ENCODE measurements around the gene HPD.
"Not testable (repeated sequence)": the region's sequence is repeated elsewhere in the genome, so short reads cannot be mapped to it uniquely, and the experiment has no call there.

HPD gene

DNA sequence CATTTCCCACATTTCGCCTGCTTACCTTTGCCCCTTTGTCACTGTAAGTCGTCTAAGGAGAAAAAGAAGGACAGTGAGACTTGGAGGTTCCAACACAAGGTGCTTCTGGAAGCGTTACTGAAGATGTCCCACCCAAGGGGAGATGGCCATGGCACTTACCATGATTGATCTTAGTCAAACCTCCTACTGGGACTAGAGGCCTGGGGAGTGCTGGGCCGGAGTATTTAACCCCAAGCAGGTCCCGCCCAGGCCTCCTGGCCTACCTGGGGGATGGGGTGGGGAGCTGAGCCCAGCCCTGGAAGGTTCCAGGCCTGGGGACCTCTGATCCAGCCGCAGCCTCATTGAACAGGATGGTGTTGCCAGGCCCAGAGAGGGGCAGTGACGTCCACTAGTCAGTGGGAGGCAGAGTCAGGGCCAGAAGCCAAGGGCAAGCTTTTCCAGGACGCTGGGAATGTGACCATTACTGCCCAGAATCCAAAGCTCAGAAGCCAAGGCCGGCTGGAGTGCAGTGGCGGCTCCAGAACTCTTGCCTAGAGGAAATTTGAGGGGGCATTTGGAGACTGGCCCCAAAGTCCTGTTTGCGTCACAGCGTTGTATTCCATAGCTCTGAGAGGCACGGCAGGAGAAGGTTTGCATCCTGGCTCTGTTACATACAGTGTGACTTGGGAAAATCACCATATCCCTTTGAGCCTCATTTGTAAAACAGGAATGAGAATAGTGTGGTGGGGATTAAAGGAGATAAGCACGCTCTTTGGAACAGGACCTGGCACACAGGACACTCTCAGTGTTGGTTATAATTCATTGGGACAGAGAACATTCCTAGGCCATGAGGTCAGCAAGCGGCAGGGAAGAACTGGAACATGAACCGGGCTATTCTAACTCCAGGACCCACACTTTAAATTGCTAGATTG, at the start of gene HPD:
HPD (minus strand) TSS at position 198 of the 911 bp plus-strand sequence; CDS start at position 162, 36 bp downstream.
- peak; percentile 73 for DNase-seq

GRCh38 chr12:121905746-121906145, 47.1 kb upstream of the HPD start:
- DNase-seq, result no peak

DNA sequence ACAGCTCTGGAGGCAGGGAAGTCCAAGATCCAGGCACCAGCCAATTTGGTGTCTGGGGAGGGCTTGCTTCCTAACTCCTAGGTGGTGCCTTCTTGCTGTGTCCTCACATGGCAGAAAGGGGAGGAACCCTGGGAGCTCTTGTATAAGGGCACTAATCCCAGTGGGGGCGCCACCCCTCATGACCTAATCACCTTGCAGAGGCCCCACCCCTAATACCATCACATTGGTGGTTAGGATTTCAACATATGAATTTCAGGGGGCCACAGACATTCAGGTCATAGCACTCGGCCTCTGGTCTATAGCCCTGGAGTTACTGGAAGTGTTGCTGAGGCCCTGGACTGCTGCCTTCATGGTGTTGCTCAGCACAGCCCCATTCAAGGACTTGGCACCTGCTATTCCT, 44.5 kb upstream of the HPD start:
- no peak for DNase-seq

GRCh38 chr12:121899590-121899989, 40.9 kb upstream of the HPD start:
- DNase-seq, result no peak

DNA sequence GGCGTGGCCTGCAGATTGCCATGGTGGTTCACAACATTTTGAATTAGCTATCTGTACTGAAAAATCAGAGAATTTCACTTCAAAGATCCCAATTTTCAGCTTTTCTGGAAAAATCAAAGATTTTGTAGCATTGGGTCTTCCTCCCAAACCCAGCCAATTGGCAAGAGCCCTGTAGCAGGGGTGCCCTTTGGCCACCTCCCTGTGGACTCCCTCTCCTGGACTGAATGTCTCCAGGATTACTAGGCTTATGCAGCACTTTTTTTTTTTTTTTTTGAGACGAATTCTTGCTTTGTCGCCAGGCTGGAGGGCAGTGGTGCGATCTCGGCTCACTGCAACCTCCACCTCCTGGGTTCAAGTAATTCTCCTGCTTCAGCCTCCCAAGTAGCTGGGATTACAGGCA, 39.6 kb upstream of the HPD start:
- DNase-seq, result no peak

DNA sequence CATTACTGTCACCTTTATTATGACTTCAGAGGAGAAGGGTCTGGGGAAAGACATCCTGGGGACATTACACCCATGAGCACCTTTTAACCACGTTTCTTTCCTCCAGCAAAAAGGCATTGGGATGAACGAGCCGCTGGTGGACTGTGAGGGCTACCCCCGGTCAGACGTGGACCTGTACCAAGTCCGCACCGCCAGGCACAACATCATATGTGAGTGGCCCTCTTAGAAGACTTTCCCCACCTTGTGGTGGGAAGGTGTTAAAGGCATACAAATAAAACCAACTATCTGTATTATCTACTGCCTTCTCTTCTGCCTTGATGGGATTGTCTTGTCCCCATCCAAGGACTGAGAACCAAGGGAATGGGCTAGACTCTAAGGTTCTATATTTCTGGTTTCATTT, 36.0 kb upstream of the HPD start:
- no peak for DNase-seq

DNA sequence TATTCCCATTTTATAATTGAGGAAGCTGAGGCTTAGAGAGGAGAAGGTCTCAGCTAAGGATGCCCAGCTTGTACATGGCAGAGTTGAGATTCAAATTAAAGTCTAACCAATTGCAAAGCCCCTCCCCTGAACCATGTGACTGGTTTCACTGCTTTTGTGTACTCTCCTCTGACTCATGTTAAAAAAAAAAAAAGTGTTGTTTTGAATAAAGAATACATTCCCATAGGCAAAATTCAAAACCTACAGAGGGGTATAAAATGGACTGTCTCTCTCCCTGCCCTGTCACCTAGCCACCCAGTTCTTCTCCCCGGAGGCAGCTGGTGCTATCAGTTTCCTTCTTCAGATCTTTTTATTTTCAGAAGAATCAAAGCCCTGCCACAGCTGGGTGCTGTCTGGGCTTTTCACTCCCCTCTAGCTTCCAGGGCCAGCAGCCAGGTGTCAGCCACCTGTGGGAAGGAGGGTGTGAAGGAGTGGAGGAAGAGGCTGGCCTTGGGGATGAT, 35.4 kb upstream of the HPD start:
- DNase-seq, result no peak

DNA sequence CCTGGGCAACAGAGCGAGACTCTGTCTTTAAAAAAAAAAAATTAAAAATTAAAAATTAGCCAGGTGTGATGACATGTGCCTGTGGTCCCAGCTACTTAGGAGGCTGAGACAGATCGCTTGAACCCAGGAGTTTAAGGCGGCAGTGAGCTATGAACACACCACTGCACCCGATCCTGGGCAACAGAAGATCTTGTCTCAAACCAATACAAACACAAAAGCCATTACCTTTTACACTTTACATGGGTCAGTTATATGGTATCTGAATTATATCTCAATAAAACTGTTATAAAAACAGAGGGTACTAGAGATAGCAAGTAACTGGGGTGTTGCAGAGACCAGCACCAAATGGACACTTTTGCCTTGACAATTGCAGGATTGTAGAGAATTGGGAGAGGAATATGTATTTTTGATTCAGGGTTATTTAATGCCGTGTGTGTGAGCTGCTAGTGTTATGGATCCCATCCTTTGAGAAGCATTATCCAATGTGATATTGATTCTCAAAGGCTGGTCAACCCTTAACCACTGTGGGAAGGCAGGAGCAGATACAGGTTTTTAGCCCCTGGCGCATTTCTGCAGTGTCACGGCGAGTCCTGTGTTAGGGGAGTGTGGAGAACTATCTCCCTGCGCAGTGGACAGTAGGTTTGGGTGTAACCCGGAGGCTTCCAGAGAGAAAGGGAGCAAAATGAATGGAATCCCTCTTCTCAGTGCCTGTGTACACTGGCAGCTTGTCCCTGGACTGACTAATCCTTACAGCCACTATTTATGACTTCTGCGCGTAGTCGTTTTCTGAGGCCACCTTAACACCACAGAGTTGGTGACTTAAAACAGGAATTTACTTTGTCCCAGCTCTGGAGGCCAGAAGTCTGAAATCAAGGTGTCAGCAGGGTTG, 34.3 kb upstream of the HPD start:
- no peak for DNase-seq

GRCh38 chr12:121889661-121890060, 31.0 kb upstream of the HPD start:
- DNase-seq, result not testable (repeated sequence)

DNA sequence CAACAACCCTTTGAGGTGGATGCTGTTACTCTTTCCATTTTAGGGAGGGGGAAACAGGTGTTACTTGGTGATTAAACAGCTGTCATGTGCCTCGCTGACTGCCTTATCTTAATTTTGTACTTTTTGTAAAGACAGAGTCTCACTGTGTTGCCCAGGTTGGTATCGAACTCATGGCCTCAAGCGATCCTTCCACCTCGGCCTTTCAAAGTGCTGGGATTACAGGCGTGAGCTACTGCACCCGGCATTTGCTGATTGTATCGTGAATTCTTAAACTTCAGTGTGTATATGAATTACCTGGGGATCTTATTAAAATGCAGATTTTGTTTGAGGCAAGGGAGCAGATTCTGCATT, 30.6 kb upstream of the HPD start:
- no peak for DNase-seq

DNA sequence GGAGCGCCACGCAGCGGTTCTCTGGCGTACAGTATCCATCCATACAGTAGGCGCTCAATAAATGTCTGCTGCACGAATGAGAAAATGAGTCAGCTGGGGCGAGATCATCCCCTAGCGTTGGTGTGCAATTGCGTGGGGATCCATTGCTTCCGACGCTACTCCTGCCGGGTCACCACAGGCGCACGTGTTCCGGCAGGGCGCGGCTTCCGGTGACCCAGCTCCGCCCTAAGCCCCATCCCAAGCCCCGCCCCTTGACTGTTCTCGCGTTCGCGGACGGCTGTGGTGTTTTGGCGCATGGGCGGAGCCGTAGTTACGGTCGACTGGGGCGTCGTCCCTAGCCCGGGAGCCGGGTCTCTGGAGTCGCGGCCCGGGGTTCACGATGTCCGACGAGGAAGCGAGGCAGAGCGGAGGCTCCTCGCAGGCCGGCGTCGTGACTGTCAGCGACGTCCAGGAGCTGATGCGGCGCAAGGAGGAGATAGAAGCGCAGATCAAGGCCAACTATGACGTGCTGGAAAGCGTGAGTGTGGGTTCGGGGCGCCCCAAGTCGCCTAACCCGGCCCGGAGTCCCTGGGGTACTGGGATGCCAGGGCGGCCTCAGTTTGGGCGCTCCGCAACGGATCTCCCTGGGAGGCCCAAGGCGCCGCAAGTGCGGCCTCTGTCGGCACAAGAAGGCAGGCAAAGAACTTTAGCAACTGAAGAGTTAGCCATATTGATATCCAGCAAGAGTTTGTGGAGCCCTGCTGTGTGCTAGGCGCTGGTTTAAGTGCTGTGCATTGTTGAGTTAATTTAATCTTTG, 30.0 kb upstream of the HPD start, which contains the start of gene PSMD9:
PSMD9 (plus strand) TSS at position 313 of the 796 bp plus-strand sequence; CDS start at position 380, 67 bp downstream.
- DNase-seq, result peak; percentile 98

GRCh38 chr12:121888083-121888477, 29.4 kb upstream of the HPD start:
- DNase-seq, result no peak

GRCh38 chr12:121885129-121885528, 26.5 kb upstream of the HPD start:
- not testable (repeated sequence) for DNase-seq

DNA sequence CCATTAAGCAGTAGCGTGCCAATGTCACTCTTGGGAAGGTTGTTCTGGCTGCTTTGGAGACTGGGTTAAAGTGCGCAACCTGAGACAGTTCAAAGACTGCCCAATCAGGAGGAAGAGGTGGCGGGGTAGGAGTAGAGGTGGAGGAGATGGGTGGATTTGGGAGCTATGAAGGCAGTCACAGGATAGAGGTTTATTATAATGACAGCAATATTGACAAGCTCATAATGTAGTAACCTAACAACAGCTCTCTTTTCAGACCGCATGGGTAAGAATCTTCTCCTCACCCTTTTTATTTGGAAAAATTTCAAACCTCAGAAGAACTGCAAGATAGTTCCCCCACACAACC, 24.6 kb upstream of the HPD start:
- no peak for DNase-seq

DNA sequence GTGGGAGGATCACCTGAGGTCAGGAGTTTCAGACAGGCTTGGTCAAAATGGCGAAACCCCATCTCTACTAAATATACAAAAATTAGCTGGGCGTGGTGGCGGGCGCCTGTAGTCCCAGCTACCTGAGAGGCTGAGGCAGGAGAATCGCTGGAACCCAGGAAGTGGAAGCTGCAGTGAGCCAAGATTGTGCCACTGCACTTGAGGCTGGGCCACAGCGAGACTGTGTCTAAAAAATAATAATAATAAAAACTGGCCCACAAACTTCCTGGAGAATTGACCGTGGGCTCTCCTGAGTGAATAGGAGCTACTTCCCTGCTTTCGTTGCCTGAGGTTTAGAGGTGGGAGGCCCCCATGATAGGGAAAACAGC, 17.4 kb upstream of the HPD start:
- DNase-seq, result not testable (repeated sequence)

DNA sequence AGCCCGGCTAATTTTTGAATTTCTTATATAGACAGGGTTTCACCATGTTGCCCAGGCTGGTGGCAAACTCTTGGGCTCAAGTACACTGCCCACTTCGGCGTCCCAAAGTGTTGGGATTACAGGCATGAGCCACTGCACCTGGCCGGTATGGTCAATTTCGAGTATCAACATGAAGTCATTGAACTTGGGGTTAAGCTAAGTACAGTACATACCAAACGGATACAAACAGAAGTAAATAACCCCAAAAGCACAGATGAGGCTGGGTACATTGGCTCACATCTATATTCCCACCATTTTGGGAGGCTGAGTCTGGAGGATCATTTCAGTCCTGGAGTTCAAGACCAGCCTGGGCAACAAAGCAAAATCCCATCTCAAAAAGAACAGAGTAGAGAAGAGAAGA, 16.9 kb upstream of the HPD start:
- no peak for DNase-seq

- DNase-seq, result no peak
Measured at GRCh38 chr12:121874071-121874470, 15.4 kb upstream of the HPD start.

DNA sequence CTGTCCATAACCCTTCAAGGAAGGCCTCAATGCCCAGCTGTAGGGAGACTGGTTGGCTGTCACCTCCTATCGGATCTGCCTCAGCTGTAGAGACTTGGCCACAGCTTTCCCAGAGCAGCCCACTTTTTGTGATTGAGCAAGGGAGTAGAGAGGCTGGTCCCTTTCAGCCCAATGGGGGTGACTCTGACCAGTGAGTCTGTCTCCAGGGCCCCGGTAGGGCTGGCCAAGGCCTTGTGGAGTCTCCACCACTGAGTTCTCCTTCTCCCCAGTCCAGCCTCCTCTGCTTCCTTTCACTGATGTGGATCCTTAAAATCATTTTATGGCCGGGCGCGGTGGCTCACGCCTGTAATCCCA, 14.5 kb upstream of the HPD start:
- DNase-seq, result no peak

DNA sequence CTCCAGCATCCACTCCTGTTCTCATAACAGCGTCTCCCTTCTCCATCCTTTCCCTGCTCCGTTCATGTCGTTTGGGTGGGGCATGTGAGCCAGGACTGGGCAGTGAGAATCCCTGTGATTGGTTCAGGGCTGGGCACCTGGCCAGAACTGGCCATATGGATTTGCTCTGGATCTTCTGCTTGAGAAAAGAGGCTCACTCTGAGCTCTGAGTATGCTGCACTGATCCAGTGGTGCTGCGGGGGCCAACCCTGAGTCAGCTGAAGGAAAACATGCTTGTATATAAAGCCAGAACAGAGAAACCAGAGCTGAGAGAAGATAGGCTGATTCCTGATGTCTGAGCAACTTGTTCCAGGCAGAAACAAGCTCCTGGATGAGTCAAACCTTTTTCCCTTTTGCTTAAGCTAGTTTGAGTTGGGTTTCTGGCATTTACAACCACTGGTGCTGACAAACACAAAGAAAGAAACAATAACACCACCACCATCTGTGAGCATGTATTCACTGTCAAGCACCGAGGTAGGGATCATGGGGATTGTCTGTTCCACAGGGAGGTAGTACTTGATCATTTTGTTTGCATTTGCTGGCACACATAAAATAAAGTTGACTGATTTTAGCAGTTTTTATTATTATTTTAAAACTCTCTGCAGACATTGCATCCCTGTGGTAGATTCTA, 14.0 kb upstream of the HPD start:
- peak; percentile 31 for DNase-seq

GRCh38 chr12:121871467-121871866, 12.8 kb upstream of the HPD start:
- DNase-seq, result no peak

- DNase-seq, result not testable (repeated sequence)
Measured at GRCh38 chr12:121869229-121869628, 10.6 kb upstream of the HPD start.

DNA sequence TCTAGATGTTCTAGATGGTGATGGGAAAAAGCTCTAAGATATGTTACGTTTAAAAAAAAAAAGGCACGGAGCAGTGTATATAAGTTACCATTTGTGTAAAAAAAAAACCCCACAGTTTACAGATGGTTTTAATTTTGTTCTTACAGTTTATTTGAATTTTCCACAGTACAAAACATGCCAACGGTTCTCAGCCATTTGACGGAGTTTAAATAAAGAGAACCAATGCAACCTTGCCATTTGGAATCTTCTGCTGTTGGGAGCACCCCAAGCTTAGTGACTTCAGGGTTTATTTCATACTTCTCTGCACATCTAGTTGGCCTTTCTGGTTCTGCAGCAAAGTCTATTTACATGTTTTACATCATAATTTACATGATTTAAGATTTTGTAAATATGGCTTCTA, 7.7 kb upstream of the HPD start:
- DNase-seq, result peak; percentile 47

Measured in eye (tissue), 1 donor.